ENCODE results near the gene GXYLT1. TPM values are rescaled to one million over a fixed set of nuclear protein-coding genes. Genes with fewer than 3 reads are reported as not detected.

GXYLT1 gene
- total and polyA plus RNA-seq, 8 donors, result 1.4 to 17.6 (median 6.1) TPM

DNA sequence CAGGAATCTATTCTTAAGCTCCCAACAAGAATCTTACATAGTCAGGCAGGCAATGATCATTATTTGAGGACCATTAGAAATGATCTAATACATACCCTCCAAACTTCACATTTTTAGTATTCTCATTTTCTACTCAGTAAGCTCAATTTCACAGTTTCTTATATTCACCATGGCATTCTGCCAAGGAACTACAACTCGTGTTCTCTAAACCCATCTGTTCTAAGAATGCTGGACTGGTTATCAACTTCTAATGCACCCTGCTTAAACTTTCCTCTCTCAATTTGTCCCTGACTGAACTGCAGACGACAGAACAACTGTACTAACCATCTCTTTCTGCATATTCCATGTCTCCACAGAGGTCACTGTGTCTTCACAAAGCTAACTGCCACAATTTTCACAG, 58.6 kb downstream of the GXYLT1 start:
- peaks cover 0 to 20% (median 14%) of the 10 kb centered on the region in 4 donors for H3K36me3 ChIP-seq
- no peaks in the 10 kb centered on the region for H3K27me3 ChIP-seq
- no peak overlapping the region for H3K27ac ChIP-seq
- no peaks in the 10 kb centered on the region for H3K9me3 ChIP-seq
- whole genome bisulfite sequencing, 5 donors, result 53 to 69% (median 62%) methylated on average over 2 of the region's 2 CpGs
- no peak overlapping the region for H3K4me3 ChIP-seq
- TF ChIP-seq POLR2A (IDR thresholded peaks at IDR 0.05) (no peak), POLR2AphosphoS5 (IDR thresholded peaks at IDR 0.05) (no peak), EP300 (IDR thresholded peaks at IDR 0.05) (no peak)
- TF ChIP-seq, protein P1, sequence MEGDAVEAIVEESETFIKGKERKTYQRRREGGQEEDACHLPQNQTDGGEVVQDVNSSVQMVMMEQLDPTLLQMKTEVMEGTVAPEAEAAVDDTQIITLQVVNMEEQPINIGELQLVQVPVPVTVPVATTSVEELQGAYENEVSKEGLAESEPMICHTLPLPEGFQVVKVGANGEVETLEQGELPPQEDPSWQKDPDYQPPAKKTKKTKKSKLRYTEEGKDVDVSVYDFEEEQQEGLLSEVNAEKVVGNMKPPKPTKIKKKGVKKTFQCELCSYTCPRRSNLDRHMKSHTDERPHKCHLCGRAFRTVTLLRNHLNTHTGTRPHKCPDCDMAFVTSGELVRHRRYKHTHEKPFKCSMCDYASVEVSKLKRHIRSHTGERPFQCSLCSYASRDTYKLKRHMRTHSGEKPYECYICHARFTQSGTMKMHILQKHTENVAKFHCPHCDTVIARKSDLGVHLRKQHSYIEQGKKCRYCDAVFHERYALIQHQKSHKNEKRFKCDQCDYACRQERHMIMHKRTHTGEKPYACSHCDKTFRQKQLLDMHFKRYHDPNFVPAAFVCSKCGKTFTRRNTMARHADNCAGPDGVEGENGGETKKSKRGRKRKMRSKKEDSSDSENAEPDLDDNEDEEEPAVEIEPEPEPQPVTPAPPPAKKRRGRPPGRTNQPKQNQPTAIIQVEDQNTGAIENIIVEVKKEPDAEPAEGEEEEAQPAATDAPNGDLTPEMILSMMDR (IDR thresholded peaks at IDR 0.05), result no peak
- peaks cover 0 to 11% (median 5%) of the 10 kb centered on the region in 4 donors for H3K4me1 ChIP-seq
- peak in 1 of 2 donors; percentile 24 for DNase-seq
- intact Hi-C loops (cut with DNase I; ENCODE audit: low total_unique reads), result no loop called here

DNA sequence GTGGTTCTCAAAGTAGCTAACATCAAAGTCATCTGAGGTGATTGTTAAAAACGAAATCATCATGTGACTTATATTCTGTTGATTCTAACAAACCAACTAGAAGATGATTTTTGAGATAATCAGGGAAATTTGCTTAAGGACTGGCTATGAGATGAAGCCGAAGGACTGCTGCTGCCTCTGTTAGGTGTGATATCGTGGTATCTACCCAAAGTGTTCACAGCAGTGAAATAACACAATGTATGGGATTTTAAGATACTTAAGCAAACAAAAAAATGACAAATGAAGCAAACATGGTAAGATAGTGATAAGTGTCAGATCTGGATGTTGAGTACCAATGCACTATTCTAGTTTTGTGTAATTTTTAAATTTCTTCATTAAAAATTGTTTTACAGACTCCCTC, 59.1 kb downstream of the GXYLT1 start:
- no peak for TF ChIP-seq EP300 (IDR thresholded peaks at IDR 0.05)
- TF ChIP-seq, protein P1 (IDR thresholded peaks at IDR 0.05), result no peak
- TF ChIP-seq POLR2A (IDR thresholded peaks at IDR 0.05), result no peak

DNA sequence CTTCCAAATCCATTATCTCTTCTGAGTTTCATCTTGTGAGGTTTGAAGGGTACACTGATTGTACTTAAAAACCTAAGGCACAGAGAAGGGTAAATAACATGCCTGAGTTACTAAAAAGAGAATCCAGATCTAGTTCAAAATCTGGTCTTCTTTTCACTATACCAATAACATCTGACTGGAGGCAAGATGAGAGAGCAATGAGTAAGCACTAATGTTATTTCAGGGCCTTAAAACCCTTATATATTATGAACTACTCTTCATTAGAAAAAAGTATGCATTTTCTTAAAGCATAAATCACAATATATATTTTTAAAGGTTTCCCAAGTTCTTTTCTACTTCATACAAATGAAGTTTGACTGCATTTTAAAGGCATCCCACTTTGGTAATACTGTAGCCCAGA, 60.2 kb downstream of the GXYLT1 start:
- no peak overlapping the region for H3K4me3 ChIP-seq
- TF ChIP-seq POLR2AphosphoS5 (IDR thresholded peaks at IDR 0.05) (no peak), EP300 (IDR thresholded peaks at IDR 0.05) (no peak), POLR2A (IDR thresholded peaks at IDR 0.05) (no peak)
- TF ChIP-seq, protein P1 (IDR thresholded peaks at IDR 0.05), result no peak
- DNase-seq, result no peak
- H3K27me3 ChIP-seq, result no peaks in the 10 kb centered on the region
- H3K36me3 ChIP-seq, result peaks cover 0 to 17% (median 15%) of the 10 kb centered on the region in 4 donors
- H3K9me3 ChIP-seq, result no peaks in the 10 kb centered on the region
- H3K4me1 ChIP-seq, result no peaks in the 10 kb centered on the region
- H3K27ac ChIP-seq, result no peak overlapping the region
- intact Hi-C loops (cut with DNase I; ENCODE audit: low total_unique reads), result no loop called here

More for the DNA sequence above, 59.1 kb downstream of the GXYLT1 start:
- H3K36me3 ChIP-seq, result peaks cover 0 to 20% (median 15%) of the 10 kb centered on the region in 4 donors
- H3K4me3 ChIP-seq, result no peak overlapping the region
- no peaks in the 10 kb centered on the region for H3K9me3 ChIP-seq
- no peaks in the 10 kb centered on the region for H3K27me3 ChIP-seq
- whole genome bisulfite sequencing, 5 donors, result 49 to 79% (median 73%) methylated on average over 3 of the region's 3 CpGs
- peaks cover 0 to 7% (median 3%) of the 10 kb centered on the region in 4 donors for H3K4me1 ChIP-seq
- intact Hi-C loops (cut with DNase I; ENCODE audit: low total_unique reads), result no loop called here
- no peak overlapping the region for H3K27ac ChIP-seq
- no peak for DNase-seq

DNA sequence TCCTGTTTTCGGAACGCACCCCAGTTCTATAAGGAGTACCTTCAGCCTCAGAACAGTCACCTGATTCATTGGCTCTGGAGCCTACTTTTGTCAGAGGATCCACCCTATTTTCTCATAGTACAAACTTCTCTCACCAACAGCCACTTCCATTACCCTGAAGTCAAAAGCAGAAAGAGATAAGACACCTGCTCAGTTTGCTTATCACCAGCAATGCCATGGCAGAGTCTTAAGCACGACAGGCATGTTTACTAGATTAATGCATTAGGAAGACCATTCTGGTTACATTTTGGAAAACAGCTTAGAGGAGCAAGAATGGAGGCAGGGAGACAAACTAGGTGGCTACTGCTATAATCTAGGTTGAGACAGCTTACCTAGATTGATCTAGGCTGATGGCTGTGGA, 67.7 kb downstream of the GXYLT1 start:
- Histone ChIP-seq H3K4me1 (no peaks in the 10 kb centered on the region), H3K36me3 (peaks cover 0 to 9% (median 7%) of the 10 kb centered on the region in 4 donors), H3K27ac (no peak overlapping the region), H3K9me3 (no peaks in the 10 kb centered on the region), H3K4me3 (no peak overlapping the region), H3K27me3 (no peaks in the 10 kb centered on the region)
- WGBS, 5 donors, result 69 to 81% (median 77%) methylated on average over 3 of the region's 3 CpGs
- no peak for DNase-seq
- intact Hi-C loops (cut with DNase I; ENCODE audit: low total_unique reads), result no loop called here
- TF ChIP-seq, protein P1 (IDR thresholded peaks at IDR 0.05), result no peak
- no peak for TF ChIP-seq EP300 (IDR thresholded peaks at IDR 0.05)
- TF ChIP-seq POLR2A (IDR thresholded peaks at IDR 0.05), result no peak
- TF ChIP-seq POLR2AphosphoS5 (IDR thresholded peaks at IDR 0.05), result no peak

All from stomach (tissue), 9 donors.